Measurements from ENCODE around the gene LENG1.
"Not testable (repeated sequence)": the region's sequence is repeated elsewhere in the genome, so short reads cannot be mapped to it uniquely, and the experiment has no call there.

LENG1 gene

GRCh38 chr19:54179262-54179852, 19.8 kb upstream of the LENG1 start:
- ChIA-PET POLR2A (interaction anchor here (0.8 kb wide), 1 partner anchor 30 kb away, joined by 3 read pairs; no protein-coding TSS in a partner anchor), CTCF (interaction anchor here (0.7 to 1.9 kb wide), 3 partner anchors 10 to 53 kb away, joined by 3 to 7 read pairs (median 4); partner anchors contain the start of gene MBOAT7)
- no peak overlapping the region for H3K4me3 ChIP-seq (ENCODE audit: low read depth, low read length)
- no peak for TF ChIP-seq CTCF (IDR thresholded peaks at IDR 0.05; ENCODE audit: insufficient read depth, low read length, missing control alignments)
- DNase-seq (ENCODE audit: low read depth, low spot score), result no peak

- H3K4me3 ChIP-seq (ENCODE audit: low read depth, low read length), result no peak overlapping the region
- DNase-seq (ENCODE audit: low read depth, low spot score), result no peak
- ChIA-PET POLR2A (no interaction called here), CTCF (interaction anchor here (0.7 to 2.9 kb wide), 3 partner anchors 10 to 54 kb away, joined by 3 to 14 read pairs (median 4); partner anchors contain the start of gene MBOAT7)
- no peak for TF ChIP-seq CTCF (IDR thresholded peaks at IDR 0.05; ENCODE audit: insufficient read depth, low read length, missing control alignments)
Observed at GRCh38 chr19:54178581-54179261, 19.2 kb upstream of the LENG1 start.

- DNase-seq (ENCODE audit: low read depth, low spot score), result no peak
- ChIA-PET CTCF (interaction anchor here (0.9 to 2.2 kb wide), 4 partner anchors 11 to 57 kb away, joined by 3 to 9 read pairs (median 4); partner anchors contain the start of gene MBOAT7), POLR2A (interaction anchor here (0.8 to 1.9 kb wide), 2 partner anchors 15 to 27 kb away, joined by 4 to 10 read pairs; partner anchors contain the start of genes MBOAT7 and RPS9)
Observed at GRCh38 chr19:54173951-54174834, 14.7 kb upstream of the LENG1 start.

GRCh38 chr19:54173359-54173699, 13.8 kb upstream of the LENG1 start:
- no peak for TF ChIP-seq CTCF (IDR thresholded peaks at IDR 0.05; ENCODE audit: insufficient read depth, low read length, missing control alignments)
- no peak for DNase-seq (ENCODE audit: low read depth, low spot score)
- no peak overlapping the region for H3K4me3 ChIP-seq (ENCODE audit: low read depth, low read length)
- CTCF ChIA-PET, result interaction anchor here (0.9 to 2.2 kb wide), 5 partner anchors 10 to 58 kb away, joined by 3 to 9 read pairs (median 3); partner anchors contain the start of gene MBOAT7
- POLR2A ChIA-PET, result interaction anchor here (0.8 to 1.9 kb wide), 2 partner anchors 15 to 28 kb away, joined by 4 to 10 read pairs; partner anchors contain the start of genes MBOAT7 and RPS9

More at GRCh38 chr19:54173951-54174834, 14.7 kb upstream of the LENG1 start:
- no peak for TF ChIP-seq CTCF (IDR thresholded peaks at IDR 0.05; ENCODE audit: insufficient read depth, low read length, missing control alignments)
- no peak overlapping the region for H3K4me3 ChIP-seq (ENCODE audit: low read depth, low read length)

- no peak for TF ChIP-seq CTCF (IDR thresholded peaks at IDR 0.05; ENCODE audit: insufficient read depth, low read length, missing control alignments)
- DNase-seq (ENCODE audit: low read depth, low spot score), result no peak
- CTCF ChIA-PET, result interaction anchor here (0.8 to 2.2 kb wide), 4 partner anchors 9 to 59 kb away, joined by 3 to 9 read pairs (median 3); partner anchors contain the start of gene MBOAT7
- POLR2A ChIA-PET, result interaction anchor here (1.9 kb wide), 1 partner anchor 16 kb away, joined by 10 read pairs; the partner anchor contains the start of gene MBOAT7
- H3K4me3 ChIP-seq (ENCODE audit: low read depth, low read length), result no peak within 1 kb of the TSS
Observed at GRCh38 chr19:54172471-54173358, 13.2 kb upstream of the LENG1 start, which contains the start of gene TMC4. TMC4 (minus strand) TSS chr19:54173160; CDS start chr19:54173117, 43 bp downstream.

GRCh38 chr19:54171736-54172431, 12.4 kb upstream of the LENG1 start:
- DNase-seq (ENCODE audit: low read depth, low spot score); POLR2A ChIA-PET; H3K4me3 ChIP-seq (ENCODE audit: low read depth, low read length): not testable (repeated sequence)
- CTCF ChIA-PET, result interaction anchor here (1.4 to 6.0 kb wide), 4 partner anchors 9 to 75 kb away, joined by 3 to 44 read pairs (median 6); partner anchors contain the start of gene MBOAT7

Measured in AG04449 (cell line).